Measurements from ENCODE around the gene CFAP251.
"Not testable (repeated sequence)": the region's sequence is repeated elsewhere in the genome, so short reads cannot be mapped to it uniquely, and the experiment has no call there.

CFAP251 gene

GRCh38 chr12:121888083-121888477 is 30.3 kb upstream of the CFAP251 start:
- no peaks in the 10 kb centered on the region for H3K9me3 ChIP-seq (ENCODE audit: control insufficient read depth in 2 of 2, low read length in 2 of 2)
- peak overlapping the region; percentile 96 for H3K27ac ChIP-seq (ENCODE audit: low read length)
- peak overlapping the region; percentile 89 to 96 for H3K4me3 ChIP-seq (ENCODE audit: low read length in 2 of 2)
- H3K9ac ChIP-seq (ENCODE audit: low read length in 2 of 2), result peak overlapping the region; percentile 56 to 73
- H3K36me3 ChIP-seq (ENCODE audit: control insufficient read depth in 2 of 2, insufficient read depth in 2 of 2, low read length in 2 of 2), result peaks cover 0 to 5% of the 10 kb centered on the region in 2 donors
- no peaks in the 10 kb centered on the region for H3K27me3 ChIP-seq (ENCODE audit: control insufficient read depth in 1 of 2, insufficient read depth in 2 of 2, low read length in 2 of 2)
- H3K4me1 ChIP-seq (ENCODE audit: control insufficient read depth, insufficient read depth, low read length), result peaks cover 19% of the 10 kb centered on the region

- Histone ChIP-seq H3K27me3 (ENCODE audit: control insufficient read depth in 1 of 2, insufficient read depth in 2 of 2, low read length in 2 of 2) (no peaks in the 10 kb centered on the region), H3K36me3 (ENCODE audit: control insufficient read depth in 2 of 2, insufficient read depth in 2 of 2, low read length in 2 of 2) (peaks cover 0 to 5% of the 10 kb centered on the region in 2 donors), H3K9me3 (ENCODE audit: control insufficient read depth in 2 of 2, low read length in 2 of 2) (no peaks in the 10 kb centered on the region), H3K4me1 (ENCODE audit: control insufficient read depth, insufficient read depth, low read length) (peaks cover 22% of the 10 kb centered on the region), H3K4me3 (ENCODE audit: low read length in 2 of 2) (peak within 1 kb of the TSS; percentile 89 to 96), H3K9ac (ENCODE audit: low read length in 2 of 2) (peak within 1 kb of the TSS; percentile 92 to 97), H3K27ac (ENCODE audit: low read length) (peak within 1 kb of the TSS; percentile 96)
Observed at GRCh38 chr12:121888478-121889273, 29.7 kb upstream of the CFAP251 start, which contains the start of gene PSMD9. PSMD9 (plus strand) TSS chr12:121888790; CDS start chr12:121888857, 67 bp downstream.

- H3K27me3 ChIP-seq (ENCODE audit: control insufficient read depth in 1 of 2, insufficient read depth in 2 of 2, low read length in 2 of 2), result no peaks in the 10 kb centered on the region
- H3K27ac ChIP-seq (ENCODE audit: low read length), result peak overlapping the region; percentile 96
- H3K36me3 ChIP-seq (ENCODE audit: control insufficient read depth in 2 of 2, insufficient read depth in 2 of 2, low read length in 2 of 2), result peaks cover 0 to 5% of the 10 kb centered on the region in 2 donors
- peak overlapping the region; percentile 92 to 97 for H3K9ac ChIP-seq (ENCODE audit: low read length in 2 of 2)
- H3K4me3 ChIP-seq (ENCODE audit: low read length in 2 of 2), result peak overlapping the region; percentile 71 to 96
- H3K9me3 ChIP-seq (ENCODE audit: control insufficient read depth in 2 of 2, low read length in 2 of 2), result no peaks in the 10 kb centered on the region
- H3K4me1 ChIP-seq (ENCODE audit: control insufficient read depth, insufficient read depth, low read length), result peaks cover 24% of the 10 kb centered on the region
Observed at GRCh38 chr12:121889274-121889624, 29.1 kb upstream of the CFAP251 start.

- not testable (repeated sequence) for H3K9me3 ChIP-seq (ENCODE audit: control insufficient read depth in 2 of 2, low read length in 2 of 2); H3K27me3 ChIP-seq (ENCODE audit: control insufficient read depth in 1 of 2, insufficient read depth in 2 of 2, low read length in 2 of 2); H3K27ac ChIP-seq (ENCODE audit: low read length); H3K36me3 ChIP-seq (ENCODE audit: control insufficient read depth in 2 of 2, insufficient read depth in 2 of 2, low read length in 2 of 2)
- peaks cover 27% of the 10 kb centered on the region for H3K4me1 ChIP-seq (ENCODE audit: control insufficient read depth, insufficient read depth, low read length)
- peak overlapping the region; percentile 71 to 96 for H3K4me3 ChIP-seq (ENCODE audit: low read length in 2 of 2)
- peak overlapping the region; percentile 92 to 97 for H3K9ac ChIP-seq (ENCODE audit: low read length in 2 of 2)
Observed at GRCh38 chr12:121889661-121890060, 28.7 kb upstream of the CFAP251 start.

GRCh38 chr12:121892673-121893561 is 25.5 kb upstream of the CFAP251 start:
- peaks cover 14 to 18% of the 10 kb centered on the region in 2 donors for H3K36me3 ChIP-seq (ENCODE audit: control insufficient read depth in 2 of 2, insufficient read depth in 2 of 2, low read length in 2 of 2)
- H3K27ac ChIP-seq (ENCODE audit: low read length), result no peak overlapping the region
- peaks cover 29% of the 10 kb centered on the region for H3K4me1 ChIP-seq (ENCODE audit: control insufficient read depth, insufficient read depth, low read length)

GRCh38 chr12:121893961-121894460 is 24.4 kb upstream of the CFAP251 start:
- Histone ChIP-seq H3K9ac (ENCODE audit: low read length in 2 of 2) (peak overlapping the region in 1 of 2 donors; percentile 13), H3K4me1 (ENCODE audit: control insufficient read depth, insufficient read depth, low read length) (peaks cover 25% of the 10 kb centered on the region), H3K36me3 (ENCODE audit: control insufficient read depth in 2 of 2, insufficient read depth in 2 of 2, low read length in 2 of 2) (peaks cover 18 to 22% of the 10 kb centered on the region in 2 donors), H3K27me3 (ENCODE audit: control insufficient read depth in 1 of 2, insufficient read depth in 2 of 2, low read length in 2 of 2) (no peaks in the 10 kb centered on the region), H3K4me3 (ENCODE audit: low read length in 2 of 2) (no peak overlapping the region), H3K27ac (ENCODE audit: low read length) (no peak overlapping the region), H3K9me3 (ENCODE audit: control insufficient read depth in 2 of 2, low read length in 2 of 2) (no peaks in the 10 kb centered on the region)

More at GRCh38 chr12:121892673-121893561, 25.5 kb upstream of the CFAP251 start:
- Histone ChIP-seq H3K9me3 (ENCODE audit: control insufficient read depth in 2 of 2, low read length in 2 of 2) (no peaks in the 10 kb centered on the region), H3K4me3 (ENCODE audit: low read length in 2 of 2) (no peak overlapping the region), H3K27me3 (ENCODE audit: control insufficient read depth in 1 of 2, insufficient read depth in 2 of 2, low read length in 2 of 2) (no peaks in the 10 kb centered on the region), H3K9ac (ENCODE audit: low read length in 2 of 2) (no peak overlapping the region)

GRCh38 chr12:121894633-121895032 is 23.8 kb upstream of the CFAP251 start:
- Histone ChIP-seq H3K9ac (ENCODE audit: low read length in 2 of 2) (no peak overlapping the region), H3K4me1 (ENCODE audit: control insufficient read depth, insufficient read depth, low read length) (peaks cover 19% of the 10 kb centered on the region), H3K4me3 (ENCODE audit: low read length in 2 of 2) (no peak overlapping the region), H3K27me3 (ENCODE audit: control insufficient read depth in 1 of 2, insufficient read depth in 2 of 2, low read length in 2 of 2) (no peaks in the 10 kb centered on the region), H3K36me3 (ENCODE audit: control insufficient read depth in 2 of 2, insufficient read depth in 2 of 2, low read length in 2 of 2) (peaks cover 24 to 26% of the 10 kb centered on the region in 2 donors), H3K27ac (ENCODE audit: low read length) (no peak overlapping the region), H3K9me3 (ENCODE audit: control insufficient read depth in 2 of 2, low read length in 2 of 2) (no peaks in the 10 kb centered on the region)

- peaks cover 43 to 45% of the 10 kb centered on the region in 2 donors for H3K36me3 ChIP-seq (ENCODE audit: control insufficient read depth in 2 of 2, insufficient read depth in 2 of 2, low read length in 2 of 2)
- no peaks in the 10 kb centered on the region for H3K9me3 ChIP-seq (ENCODE audit: control insufficient read depth in 2 of 2, low read length in 2 of 2)
- peaks cover 9% of the 10 kb centered on the region for H3K4me1 ChIP-seq (ENCODE audit: control insufficient read depth, insufficient read depth, low read length)
- H3K9ac ChIP-seq (ENCODE audit: low read length in 2 of 2), result no peak overlapping the region
- no peak overlapping the region for H3K4me3 ChIP-seq (ENCODE audit: low read length in 2 of 2)
- H3K27me3 ChIP-seq (ENCODE audit: control insufficient read depth in 1 of 2, insufficient read depth in 2 of 2, low read length in 2 of 2), result no peaks in the 10 kb centered on the region
- no peak overlapping the region for H3K27ac ChIP-seq (ENCODE audit: low read length)
Observed at GRCh38 chr12:121898287-121898686, 20.1 kb upstream of the CFAP251 start.

GRCh38 chr12:121899590-121899989 is 18.8 kb upstream of the CFAP251 start:
- no peaks in the 10 kb centered on the region for H3K9me3 ChIP-seq (ENCODE audit: control insufficient read depth in 2 of 2, low read length in 2 of 2)
- H3K9ac ChIP-seq (ENCODE audit: low read length in 2 of 2), result no peak overlapping the region
- peaks cover 48 to 53% of the 10 kb centered on the region in 2 donors for H3K36me3 ChIP-seq (ENCODE audit: control insufficient read depth in 2 of 2, insufficient read depth in 2 of 2, low read length in 2 of 2)
- H3K4me3 ChIP-seq (ENCODE audit: low read length in 2 of 2), result no peak overlapping the region
- no peaks in the 10 kb centered on the region for H3K27me3 ChIP-seq (ENCODE audit: control insufficient read depth in 1 of 2, insufficient read depth in 2 of 2, low read length in 2 of 2)
- H3K4me1 ChIP-seq (ENCODE audit: control insufficient read depth, insufficient read depth, low read length), result peaks cover 2% of the 10 kb centered on the region
- H3K27ac ChIP-seq (ENCODE audit: low read length), result no peak overlapping the region

- Histone ChIP-seq H3K27me3 (ENCODE audit: control insufficient read depth in 1 of 2, insufficient read depth in 2 of 2, low read length in 2 of 2) (no peaks in the 10 kb centered on the region), H3K9ac (ENCODE audit: low read length in 2 of 2) (no peak overlapping the region), H3K27ac (ENCODE audit: low read length) (no peak overlapping the region), H3K36me3 (ENCODE audit: control insufficient read depth in 2 of 2, insufficient read depth in 2 of 2, low read length in 2 of 2) (peaks cover 42 to 43% of the 10 kb centered on the region in 2 donors), H3K9me3 (ENCODE audit: control insufficient read depth in 2 of 2, low read length in 2 of 2) (no peaks in the 10 kb centered on the region), H3K4me1 (ENCODE audit: control insufficient read depth, insufficient read depth, low read length) (no peaks in the 10 kb centered on the region), H3K4me3 (ENCODE audit: low read length in 2 of 2) (no peak overlapping the region)
Observed at GRCh38 chr12:121903202-121903601, 15.2 kb upstream of the CFAP251 start.

Data from stomach smooth muscle (tissue), 2 donors.